H1 (cell line): ENCODE measurements around the gene PARD3.

Source experiments
- TAF1 ChIP-seq: IDR thresholded peaks from 2 replicates; pipeline ENCODE4 v1.6.1; 2011; ENCODE audit warnings: mild to moderate bottlenecking, low read depth, low read length
- TEAD4 ChIP-seq: IDR thresholded peaks from 2 replicates; pipeline ENCODE4 v1.6.1; 2012; ENCODE audit warnings: low read depth, low read length, inconsistent platforms, mixed read lengths
- TF ChIP-seq, protein P1 (sequence below), 3 experiments: IDR thresholded peaks; 1 replicate in 2 of 3; 2 replicates in 1 of 3; pipeline versions ENCODE4 v1.5.1 to v1.6.1; 2011; ENCODE audit warnings: low read length in 3 of 3, mild to moderate bottlenecking in 3 of 3, inconsistent platforms in 2 of 3, low read depth in 1 of 3, moderate library complexity in 1 of 3; ENCODE audit not compliant: insufficient read depth in 1 of 3; ENCODE audit errors: control extremely low read depth in 1 of 3

DNA sequence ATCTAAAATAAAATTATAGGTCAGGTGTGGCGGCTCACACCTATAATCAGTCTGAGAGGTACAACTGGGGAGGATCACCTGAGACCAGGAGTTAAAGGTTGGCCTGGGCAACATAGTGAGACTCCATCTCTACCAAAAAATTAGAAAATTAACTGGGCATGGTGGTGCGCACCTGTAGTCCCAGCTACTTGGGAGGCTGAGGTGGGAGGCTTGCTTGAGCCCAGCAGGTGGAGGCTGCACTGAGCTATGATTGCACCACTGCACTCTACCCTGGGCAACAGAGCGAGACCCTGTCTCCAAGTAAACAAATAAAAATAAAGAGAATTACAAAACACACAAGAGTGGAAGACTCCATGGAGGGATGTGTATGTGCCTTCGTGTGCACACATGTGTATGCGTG is 171.5 kb downstream of the PARD3 start:
- TF ChIP-seq TAF1, result no peak
- no peak for TF ChIP-seq TEAD4
- TF ChIP-seq, protein P1, sequence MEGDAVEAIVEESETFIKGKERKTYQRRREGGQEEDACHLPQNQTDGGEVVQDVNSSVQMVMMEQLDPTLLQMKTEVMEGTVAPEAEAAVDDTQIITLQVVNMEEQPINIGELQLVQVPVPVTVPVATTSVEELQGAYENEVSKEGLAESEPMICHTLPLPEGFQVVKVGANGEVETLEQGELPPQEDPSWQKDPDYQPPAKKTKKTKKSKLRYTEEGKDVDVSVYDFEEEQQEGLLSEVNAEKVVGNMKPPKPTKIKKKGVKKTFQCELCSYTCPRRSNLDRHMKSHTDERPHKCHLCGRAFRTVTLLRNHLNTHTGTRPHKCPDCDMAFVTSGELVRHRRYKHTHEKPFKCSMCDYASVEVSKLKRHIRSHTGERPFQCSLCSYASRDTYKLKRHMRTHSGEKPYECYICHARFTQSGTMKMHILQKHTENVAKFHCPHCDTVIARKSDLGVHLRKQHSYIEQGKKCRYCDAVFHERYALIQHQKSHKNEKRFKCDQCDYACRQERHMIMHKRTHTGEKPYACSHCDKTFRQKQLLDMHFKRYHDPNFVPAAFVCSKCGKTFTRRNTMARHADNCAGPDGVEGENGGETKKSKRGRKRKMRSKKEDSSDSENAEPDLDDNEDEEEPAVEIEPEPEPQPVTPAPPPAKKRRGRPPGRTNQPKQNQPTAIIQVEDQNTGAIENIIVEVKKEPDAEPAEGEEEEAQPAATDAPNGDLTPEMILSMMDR (IDR thresholded peaks at IDR 0.05; ENCODE audit: control extremely low read depth in 1 of 3, insufficient read depth in 1 of 3, low read depth in 1 of 3, low read length in 3 of 3), result no peak
